SIG-M5 (cell line): ENCODE measurements around the gene ST8SIA5.

Experiments used
- DNase-seq: peaks from one replicate; lab custom pipeline; 2025; lab: John Stamatoyannopoulos, UW

ST8SIA5 gene

GRCh38 chr18:46625069-46625468 is 131.8 kb downstream of the ST8SIA5 start:
- no peak for DNase-seq

- DNase-seq = no peak
These were observed 132.7 kb downstream of the ST8SIA5 start for GRCh38 chr18:46624127-46624526.

- no peak for DNase-seq
These were observed 133.3 kb downstream of the ST8SIA5 start for GRCh38 chr18:46623541-46623940.

GRCh38 chr18:46622999-46623398 is 133.9 kb downstream of the ST8SIA5 start:
- no peak for DNase-seq

- no peak for DNase-seq
These were observed 134.4 kb downstream of the ST8SIA5 start for GRCh38 chr18:46622451-46622850.

GRCh38 chr18:46621871-46622270 is 135.0 kb downstream of the ST8SIA5 start:
- no peak for DNase-seq

- DNase-seq = no peak
These were observed 135.6 kb downstream of the ST8SIA5 start for GRCh38 chr18:46621111-46621766.

- DNase-seq = no peak
These were observed 137.3 kb downstream of the ST8SIA5 start for GRCh38 chr18:46619559-46619958.
